Right lobe of liver (tissue), 4 donors: ENCODE measurements around the gene OVOL2.

Source experiments
- POLR2A ChIP-seq: fragments of 450-650 bp; IDR thresholded peaks from one replicate; pipeline ENCODE4 v1.6.1; 2017; ENCODE audit warnings: antibody characterized with exemption, mild to moderate bottlenecking
- TF ChIP-seq, protein P1 (sequence below), 4 donors: fragments of 200-600 bp in 3 of 4; fragments of 450-650 bp in 1 of 4; IDR thresholded peaks; one replicate each; pipeline versions ENCODE4 v1.5.1 to v1.8.0; 2016 to 2022; ENCODE audit warnings: antibody characterized with exemption in 4 of 4, mild to moderate bottlenecking in 2 of 4
- donor health status: DM: no; HTN: no; CAD: no.
- donor health status: DM: no; HTN: no; CAD: no.
- donor health status: DM: no; HTN: yes; CAD: no.

DNA sequence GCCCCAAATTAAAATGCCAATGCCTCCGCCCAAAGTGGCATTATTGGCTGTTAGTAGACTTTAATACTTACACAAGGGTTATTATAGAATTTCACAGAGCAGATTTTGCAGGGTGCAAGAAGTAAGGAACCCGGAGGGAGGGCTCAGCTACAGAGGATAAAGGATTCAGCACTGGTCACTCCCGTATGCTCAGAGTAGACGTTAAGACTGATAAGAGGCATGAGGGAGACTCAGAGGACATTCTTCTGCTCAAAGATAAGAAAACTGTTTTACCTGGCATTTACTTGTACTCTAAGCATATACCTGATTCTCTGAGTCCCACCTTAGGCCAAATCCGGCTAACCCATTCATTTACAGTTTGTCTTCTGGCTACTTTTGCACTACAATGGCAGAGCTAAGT is 36.5 kb upstream of the OVOL2 start:
- TF ChIP-seq, protein P1, sequence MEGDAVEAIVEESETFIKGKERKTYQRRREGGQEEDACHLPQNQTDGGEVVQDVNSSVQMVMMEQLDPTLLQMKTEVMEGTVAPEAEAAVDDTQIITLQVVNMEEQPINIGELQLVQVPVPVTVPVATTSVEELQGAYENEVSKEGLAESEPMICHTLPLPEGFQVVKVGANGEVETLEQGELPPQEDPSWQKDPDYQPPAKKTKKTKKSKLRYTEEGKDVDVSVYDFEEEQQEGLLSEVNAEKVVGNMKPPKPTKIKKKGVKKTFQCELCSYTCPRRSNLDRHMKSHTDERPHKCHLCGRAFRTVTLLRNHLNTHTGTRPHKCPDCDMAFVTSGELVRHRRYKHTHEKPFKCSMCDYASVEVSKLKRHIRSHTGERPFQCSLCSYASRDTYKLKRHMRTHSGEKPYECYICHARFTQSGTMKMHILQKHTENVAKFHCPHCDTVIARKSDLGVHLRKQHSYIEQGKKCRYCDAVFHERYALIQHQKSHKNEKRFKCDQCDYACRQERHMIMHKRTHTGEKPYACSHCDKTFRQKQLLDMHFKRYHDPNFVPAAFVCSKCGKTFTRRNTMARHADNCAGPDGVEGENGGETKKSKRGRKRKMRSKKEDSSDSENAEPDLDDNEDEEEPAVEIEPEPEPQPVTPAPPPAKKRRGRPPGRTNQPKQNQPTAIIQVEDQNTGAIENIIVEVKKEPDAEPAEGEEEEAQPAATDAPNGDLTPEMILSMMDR (IDR thresholded peaks at IDR 0.05) = no peak
- TF ChIP-seq POLR2A = no peak
